Thoracic aorta (tissue), 2 donors: ENCODE results near the gene PTCD2. TPM values are rescaled to one million over a fixed set of nuclear protein-coding genes. Genes with fewer than 3 reads are reported as not detected.

Source experiments
- ATAC-seq: fragments of 150-250 bp; one replicate; pipeline ENCODE4 v1.8.0; 2017; ENCODE audit warnings: low read depth; ENCODE audit not compliant: insufficient number of reproducible peaks, low FRiP score
- DNase-seq: peaks from one replicate; pipeline ENCODE4 v3.0.0-alpha.2; 2020; ENCODE audit warnings: low spot score
- H3K27ac ChIP-seq, 2 donors: fragments of 200-600 bp; sonication (generic); 1 replicate in 1 of 2; 2 replicates in 1 of 2; pipeline ENCODE4 v1.5.1; 2016; ENCODE audit warnings: mild to moderate bottlenecking in 2 of 2, moderate library complexity in 2 of 2
- H3K27me3 ChIP-seq: fragments of 200-600 bp; sonication (generic); replicated peaks from 2 replicates; pipeline ENCODE4 v1.6.0; 2016; ENCODE audit warnings: mild to moderate bottlenecking; ENCODE audit not compliant: insufficient read depth
- H3K36me3 ChIP-seq: fragments of 200-600 bp; sonication (generic); one replicate; pipeline ENCODE4 v1.5.1; 2016
- H3K4me1 ChIP-seq, 2 donors: fragments of 200-600 bp; sonication (generic); 1 replicate in 1 of 2; 2 replicates in 1 of 2; pipeline versions ENCODE4 v1.5.1 to v1.6.0; 2016; ENCODE audit warnings: low read depth in 2 of 2, mild to moderate bottlenecking in 1 of 2; ENCODE audit not compliant: control insufficient read depth in 1 of 2
- H3K4me3 ChIP-seq: fragments of 200-600 bp; sonication (generic); 2 replicates; pipeline ENCODE4 v1.5.1; 2016; ENCODE audit warnings: mild to moderate bottlenecking
- H3K9me3 ChIP-seq: fragments of 200-600 bp; sonication (generic); 2 replicates; pipeline ENCODE4 v1.5.1; 2016
- CTCF ChIP-seq: fragments of 200-600 bp; sonication (generic); IDR thresholded peaks from one replicate; pipeline ENCODE4 v1.5.1; 2019; ENCODE audit warnings: antibody characterized with exemption
- total RNA-seq, 2 donors: library from RNA; depleted of rRNA; stranded (reverse); fragments of >200 nt; gene quantifications; one replicate each; pipeline versions ENCODE4 v1.1.0 to v1.2.3, GENCODE V29; 2016

The PTCD2 gene
- total RNA-seq, 2 donors from 2014 or later = 2.8 to 5.3 TPM

- DNase-seq (no peak), ATAC-seq (no peak)
- H3K4me3 ChIP-seq = no peak overlapping the region
- no peaks in the 10 kb centered on the region for H3K9me3 ChIP-seq
- no peaks in the 10 kb centered on the region for H3K27me3 ChIP-seq
- H3K36me3 ChIP-seq = no peaks in the 10 kb centered on the region
- peaks cover 18 to 36% of the 10 kb centered on the region in 2 donors for H3K4me1 ChIP-seq
- peak overlapping the region in 1 of 2 donors; percentile 65 for H3K27ac ChIP-seq
- TF ChIP-seq CTCF = no peak
These were observed 36.8 kb upstream of the PTCD2 start for GRCh38 chr5:72283358-72283757.

GRCh38 chr5:72284559-72285423 lies 35.4 kb upstream of the PTCD2 start:
- no peak overlapping the region for H3K27ac ChIP-seq
- no peak for TF ChIP-seq CTCF
- no peak overlapping the region for H3K4me3 ChIP-seq
- no peaks in the 10 kb centered on the region for H3K36me3 ChIP-seq
- peaks cover 23 to 48% of the 10 kb centered on the region in 2 donors for H3K4me1 ChIP-seq
- H3K9me3 ChIP-seq = no peaks in the 10 kb centered on the region
- DNase-seq (no peak), ATAC-seq (no peak)
- H3K27me3 ChIP-seq = no peaks in the 10 kb centered on the region

GRCh38 chr5:72285424-72285821 lies 34.8 kb upstream of the PTCD2 start:
- H3K36me3 ChIP-seq = no peaks in the 10 kb centered on the region
- DNase-seq (no peak), ATAC-seq (no peak)
- H3K9me3 ChIP-seq = no peaks in the 10 kb centered on the region
- H3K4me3 ChIP-seq = no peak overlapping the region
- no peaks in the 10 kb centered on the region for H3K27me3 ChIP-seq
- H3K4me1 ChIP-seq = peaks cover 23 to 47% of the 10 kb centered on the region in 2 donors
- H3K27ac ChIP-seq = no peak overlapping the region
- no peak for TF ChIP-seq CTCF

- Histone ChIP-seq H3K36me3 (no peaks in the 10 kb centered on the region), H3K9me3 (no peaks in the 10 kb centered on the region), H3K27ac (no peak overlapping the region), H3K4me3 (no peak overlapping the region), H3K27me3 (no peaks in the 10 kb centered on the region), H3K4me1 (peaks cover 20 to 43% of the 10 kb centered on the region in 2 donors)
- DNase-seq (no peak), ATAC-seq (no peak)
- no peak for TF ChIP-seq CTCF
These were observed 33.4 kb upstream of the PTCD2 start for GRCh38 chr5:72286798-72287197.

GRCh38 chr5:72288924-72289323 lies 31.2 kb upstream of the PTCD2 start:
- no peak for TF ChIP-seq CTCF
- Histone ChIP-seq H3K27ac (peak overlapping the region; percentile 2 to 9), H3K4me1 (peaks cover 5 to 41% of the 10 kb centered on the region in 2 donors), H3K36me3 (no peaks in the 10 kb centered on the region), H3K27me3 (no peaks in the 10 kb centered on the region), H3K9me3 (no peaks in the 10 kb centered on the region), H3K4me3 (no peak overlapping the region)
- DNase-seq (no peak), ATAC-seq (no peak)
